SK-N-MC (cell line): ENCODE measurements around the gene ZFAND4.
"Not testable (repeated sequence)": the region's sequence is repeated elsewhere in the genome, so short reads cannot be mapped to it uniquely, and the experiment has no call there.

ENCODE experiments used
- EZH2 ChIP-seq: fragments of 200-600 bp; sonication (generic); IDR thresholded peaks from one replicate; pipeline ENCODE4 v1.6.1; 2017; ENCODE audit warnings: antibody characterized with exemption
- FOXP2 ChIP-seq: optimal IDR thresholded peaks from 2 replicates; pipeline ENCODE3; 2011; ENCODE audit warnings: mild to moderate bottlenecking, moderate library complexity; ENCODE audit not compliant: insufficient read depth; ENCODE audit errors: extremely low read length, control extremely low read depth
- POLR2AphosphoS5 ChIP-seq: IDR thresholded peaks from 2 replicates; pipeline ENCODE4 v1.6.1; 2012; ENCODE audit warnings: mild to moderate bottlenecking, low read depth, low read length, borderline replicate concordance

- not testable (repeated sequence) for TF ChIP-seq EZH2, POLR2AphosphoS5, FOXP2
These were observed 17.8 kb downstream of the ZFAND4 start for GRCh38 chr10:45654753-45655141.
